ENCODE results near the gene MS4A14. TPM values are rescaled to one million over a fixed set of nuclear protein-coding genes. Genes with fewer than 3 reads are reported as not detected.
"Not testable (repeated sequence)": the region's sequence is repeated elsewhere in the genome, so short reads cannot be mapped to it uniquely, and the experiment has no call there.

MS4A14 gene
- not detected in 2 replicates for total RNA-seq

GRCh38 chr11:60396382-60396781, at the start of gene MS4A14:
Gene MS4A14, plus strand, starts transcription at chr11:60396459. Its CDS starts 120 bp downstream, at chr11:60396579.
- no peak for DNase-seq (ENCODE audit: low read depth in 2 of 2)

- no peak for DNase-seq (ENCODE audit: low read depth in 2 of 2)
Observed at GRCh38 chr11:60347084-60347797, 49.0 kb upstream of the MS4A14 start.

DNA sequence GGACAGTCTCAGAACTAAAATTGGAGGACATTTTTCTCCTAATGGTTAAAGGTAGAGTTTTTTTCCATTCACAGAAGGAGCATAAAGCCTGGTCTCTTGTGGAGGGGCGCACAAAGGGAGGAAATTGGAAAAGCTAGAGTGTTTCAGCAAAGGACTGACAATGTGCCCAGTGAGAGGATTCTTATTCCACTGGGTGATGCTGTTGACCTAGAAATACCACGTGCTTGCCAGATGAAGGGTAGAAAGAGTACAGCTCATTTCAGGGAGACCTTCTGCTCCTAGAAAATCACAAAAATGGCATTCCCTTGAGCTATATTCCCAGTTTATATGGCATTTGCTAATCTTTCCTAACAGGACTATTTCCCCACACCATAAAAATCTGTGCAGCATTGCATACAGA, 48.1 kb upstream of the MS4A14 start:
- DNase-seq (ENCODE audit: low read depth in 2 of 2) = no peak

DNA sequence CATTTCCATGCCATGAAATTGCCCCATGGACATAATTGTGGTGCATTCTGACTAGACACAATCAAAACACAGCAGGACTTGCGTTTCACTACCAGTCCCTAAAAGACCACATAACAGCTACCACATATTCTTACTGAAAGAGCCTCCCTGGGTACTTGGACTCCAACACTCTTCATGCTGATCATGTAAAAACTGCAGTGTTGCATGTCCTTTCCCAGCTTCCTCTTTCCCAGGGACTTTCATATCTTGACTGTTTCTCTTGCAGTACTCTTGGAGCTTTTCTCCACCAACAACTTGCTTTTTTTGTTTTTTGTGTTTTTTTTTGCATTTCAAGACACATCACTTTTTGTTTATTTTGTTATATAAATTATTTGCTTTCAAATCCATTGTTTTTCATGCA, 46.3 kb upstream of the MS4A14 start:
- DNase-seq (ENCODE audit: low read depth in 2 of 2) = no peak

- DNase-seq (ENCODE audit: low read depth in 2 of 2) = no peak
Observed at GRCh38 chr11:60357771-60358170, 38.5 kb upstream of the MS4A14 start.

- no peak for DNase-seq (ENCODE audit: low read depth in 2 of 2)
Observed at GRCh38 chr11:60360621-60361020, 35.6 kb upstream of the MS4A14 start.

DNA sequence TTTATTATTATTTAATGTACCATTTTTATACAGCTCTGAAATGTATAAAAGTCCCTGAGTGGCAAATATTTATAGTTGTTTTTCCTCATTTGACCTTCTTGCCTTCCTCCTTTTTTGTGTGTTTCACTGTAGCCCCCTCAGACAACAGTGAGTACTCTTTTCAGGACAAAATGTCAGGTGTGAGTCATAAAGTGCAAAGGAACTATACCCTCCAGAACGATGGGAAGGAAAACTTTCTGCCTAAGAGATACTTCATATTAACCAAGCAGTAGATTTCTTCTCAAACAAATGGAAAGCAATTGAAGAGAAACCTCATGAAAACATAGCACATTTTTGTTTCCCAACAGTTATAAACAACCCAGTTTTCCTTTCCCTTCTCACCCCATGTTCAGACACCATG, 34.0 kb upstream of the MS4A14 start:
- no peak for DNase-seq (ENCODE audit: low read depth in 2 of 2)

DNA sequence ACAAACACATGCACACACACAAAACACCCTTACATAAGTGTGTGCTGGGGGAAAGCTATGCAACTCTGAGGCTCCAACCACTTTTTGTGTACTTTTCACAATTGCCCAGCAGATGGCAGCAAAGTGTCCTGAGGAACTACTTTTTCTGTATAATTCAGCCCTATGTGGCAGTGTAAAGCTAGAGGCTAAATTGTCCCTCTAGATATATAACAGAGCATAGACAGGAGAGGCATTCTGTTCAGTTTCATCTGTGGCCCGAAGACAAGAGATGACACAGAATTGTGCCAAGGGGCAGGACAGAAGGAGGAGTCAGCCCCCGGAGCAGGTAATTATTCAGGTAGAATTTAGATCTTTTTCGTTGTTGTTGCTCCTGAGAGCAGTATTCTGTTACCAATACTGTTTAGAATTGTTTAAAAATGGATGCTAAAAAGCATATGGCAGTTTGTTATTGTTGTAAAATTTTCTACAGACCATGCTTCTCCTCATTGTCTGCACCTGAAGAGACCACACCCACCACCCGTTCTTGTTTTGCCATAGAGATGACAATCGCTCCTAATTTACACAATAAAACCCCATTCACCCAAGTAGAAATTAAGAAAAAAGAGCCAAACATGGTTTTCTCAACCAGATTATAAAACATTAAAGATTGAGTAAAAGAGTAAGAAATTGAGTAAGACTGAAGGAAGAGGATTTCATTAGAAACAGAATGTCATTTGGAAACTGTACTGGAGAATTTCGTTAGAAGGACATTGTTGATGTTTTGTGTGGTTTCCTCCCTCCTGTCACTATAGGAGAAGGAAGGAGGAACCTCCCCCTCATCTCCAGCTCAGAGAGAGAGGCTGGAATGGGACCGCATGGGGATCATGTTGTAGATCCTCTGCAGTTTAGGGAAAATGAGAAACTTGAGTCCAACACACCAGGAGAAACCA, 32.5 kb upstream of the MS4A14 start:
- DNase-seq (ENCODE audit: low read depth in 2 of 2) = peak; percentile 57 to 73

- not testable (repeated sequence) for DNase-seq (ENCODE audit: low read depth in 2 of 2)
Observed at GRCh38 chr11:60366262-60366904, 29.9 kb upstream of the MS4A14 start.

GRCh38 chr11:60367009-60367408, 29.2 kb upstream of the MS4A14 start:
- no peak for DNase-seq (ENCODE audit: low read depth in 2 of 2)

GRCh38 chr11:60367896-60368295, 28.4 kb upstream of the MS4A14 start:
- no peak for DNase-seq (ENCODE audit: low read depth in 2 of 2)

GRCh38 chr11:60370252-60370810, 25.9 kb upstream of the MS4A14 start:
- DNase-seq (ENCODE audit: low read depth in 2 of 2) = no peak

DNA sequence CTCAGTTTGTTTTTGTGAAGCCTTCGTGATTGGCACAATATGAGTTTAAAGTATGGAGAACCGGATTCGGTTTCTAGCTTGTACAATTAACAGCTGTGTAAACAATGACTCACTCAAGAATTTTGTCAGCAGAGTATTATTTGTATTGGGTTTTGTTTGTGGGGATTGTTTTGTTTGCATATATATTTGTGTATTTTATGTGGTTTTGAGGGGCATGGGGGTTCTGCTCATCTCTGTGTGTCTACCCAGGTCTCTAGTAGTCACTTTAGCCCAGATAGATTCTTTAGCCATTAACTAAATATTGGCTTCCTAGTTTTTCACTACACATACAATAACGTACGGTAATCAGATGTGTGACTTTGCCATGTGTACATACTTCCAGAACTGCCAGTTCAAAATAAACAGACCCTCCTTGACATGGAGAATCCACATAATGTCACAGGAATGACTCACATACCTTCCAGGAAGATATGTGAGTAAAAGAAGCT, 25.4 kb upstream of the MS4A14 start:
- DNase-seq (ENCODE audit: low read depth in 2 of 2) = peak; percentile 8 to 34

DNA sequence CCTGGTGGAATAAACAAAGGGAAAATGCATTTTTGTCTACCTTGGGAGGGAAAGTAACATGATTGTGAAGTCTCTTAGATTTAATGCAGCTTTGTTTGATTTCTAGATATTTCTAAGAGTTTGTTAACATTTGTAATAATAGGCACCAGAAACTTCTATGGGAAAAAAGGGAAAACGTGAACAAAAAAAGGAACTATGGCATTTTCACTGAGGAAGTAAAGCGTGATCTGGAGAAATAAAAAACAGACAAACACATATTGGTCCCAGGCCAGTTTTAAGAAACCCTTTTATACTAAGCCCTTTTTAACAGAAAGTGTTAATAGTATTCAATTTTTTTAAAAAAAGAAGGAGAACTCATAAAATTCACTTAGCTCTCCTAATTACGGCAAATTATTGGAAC, 24.9 kb upstream of the MS4A14 start:
- no peak for DNase-seq (ENCODE audit: low read depth in 2 of 2)

- DNase-seq (ENCODE audit: low read depth in 2 of 2) = no peak
Observed at GRCh38 chr11:60371854-60372253, 24.4 kb upstream of the MS4A14 start.

DNA sequence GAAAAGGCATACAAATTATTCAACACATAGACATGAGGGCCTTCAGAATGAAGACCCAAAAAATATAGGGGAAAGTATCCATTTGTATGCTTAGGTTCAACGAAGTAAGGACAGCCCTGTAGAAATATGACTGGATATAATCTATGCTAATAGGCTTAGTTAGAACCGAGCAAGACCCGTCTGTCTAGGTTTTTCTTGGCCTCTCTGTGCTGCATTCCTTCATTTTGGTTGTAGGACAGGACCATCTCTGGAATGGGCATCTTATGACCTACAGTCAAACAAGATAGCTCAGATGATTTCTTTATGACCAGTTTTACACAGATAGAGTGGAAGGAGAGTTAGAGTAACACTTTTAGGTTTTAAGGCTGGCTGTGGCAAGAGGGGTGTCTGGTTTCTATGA, 23.5 kb upstream of the MS4A14 start:
- no peak for DNase-seq (ENCODE audit: low read depth in 2 of 2)

DNA sequence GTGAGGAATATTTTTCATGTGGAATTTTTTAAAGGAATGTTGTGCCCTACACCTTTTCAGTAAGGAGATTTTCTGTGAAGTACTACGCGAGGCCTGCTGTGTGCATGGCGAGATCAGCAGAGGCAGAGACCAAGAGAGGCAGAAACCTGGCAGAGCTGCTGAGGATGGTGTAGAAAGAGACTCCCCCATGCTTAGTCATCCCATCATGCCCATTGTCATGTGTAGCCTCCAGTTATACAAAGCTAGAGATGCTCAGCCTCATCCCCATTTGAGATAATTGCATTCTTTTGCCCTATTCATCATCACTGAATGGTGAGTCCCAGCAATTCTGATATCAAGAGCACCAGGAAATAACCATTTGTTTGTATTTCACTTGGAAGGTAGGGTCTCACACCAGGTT, 20.9 kb upstream of the MS4A14 start:
- no peak for DNase-seq (ENCODE audit: low read depth in 2 of 2)

DNA sequence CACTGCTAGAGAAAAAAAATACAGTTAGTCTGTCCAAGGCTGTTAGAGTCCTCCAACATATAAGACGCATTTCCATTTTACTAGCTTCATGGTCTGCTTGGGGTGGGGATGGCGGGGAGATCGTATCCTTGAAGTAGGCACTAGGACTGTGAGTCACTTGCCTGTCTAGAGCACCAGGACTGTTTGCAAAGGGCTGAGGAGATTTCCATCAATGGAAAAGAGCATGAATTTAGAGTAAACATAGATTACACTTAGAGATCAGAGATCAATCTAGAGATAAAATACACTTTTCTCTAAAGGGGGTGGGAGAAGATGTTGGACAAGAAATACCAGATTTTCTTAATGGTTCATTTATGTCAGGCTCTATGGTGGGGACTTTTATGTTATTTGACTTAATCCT, 19.7 kb upstream of the MS4A14 start:
- DNase-seq (ENCODE audit: low read depth in 2 of 2) = no peak

GRCh38 chr11:60377401-60378136, 18.7 kb upstream of the MS4A14 start:
- DNase-seq (ENCODE audit: low read depth in 2 of 2) = no peak

- DNase-seq (ENCODE audit: low read depth in 2 of 2) = no peak
Observed at GRCh38 chr11:60378354-60378753, 17.9 kb upstream of the MS4A14 start, which contains the start of gene MS4A7. Gene MS4A7, plus strand, starts transcription at chr11:60378532. Its CDS starts 4,610 bp downstream, at chr11:60383142.

Data from lung microvascular endothelial cell (primary cell).